Activated effector memory CD4-positive, alpha-beta T cell treated with Interleukin-2 at 50 U/mL for 16 hours (primary cell): ENCODE results near the gene FOS.
"Not testable (repeated sequence)": the region's sequence is repeated elsewhere in the genome, so short reads cannot be mapped to it uniquely, and the experiment has no call there.

Source experiments
- DNase-seq: peaks from one replicate; pipeline ENCODE4 v3.0.0-alpha.2; 2020

Gene FOS

GRCh38 chr14:75277815-75278421 is 710 bp upstream of the FOS start:
- no peak for DNase-seq

DNA sequence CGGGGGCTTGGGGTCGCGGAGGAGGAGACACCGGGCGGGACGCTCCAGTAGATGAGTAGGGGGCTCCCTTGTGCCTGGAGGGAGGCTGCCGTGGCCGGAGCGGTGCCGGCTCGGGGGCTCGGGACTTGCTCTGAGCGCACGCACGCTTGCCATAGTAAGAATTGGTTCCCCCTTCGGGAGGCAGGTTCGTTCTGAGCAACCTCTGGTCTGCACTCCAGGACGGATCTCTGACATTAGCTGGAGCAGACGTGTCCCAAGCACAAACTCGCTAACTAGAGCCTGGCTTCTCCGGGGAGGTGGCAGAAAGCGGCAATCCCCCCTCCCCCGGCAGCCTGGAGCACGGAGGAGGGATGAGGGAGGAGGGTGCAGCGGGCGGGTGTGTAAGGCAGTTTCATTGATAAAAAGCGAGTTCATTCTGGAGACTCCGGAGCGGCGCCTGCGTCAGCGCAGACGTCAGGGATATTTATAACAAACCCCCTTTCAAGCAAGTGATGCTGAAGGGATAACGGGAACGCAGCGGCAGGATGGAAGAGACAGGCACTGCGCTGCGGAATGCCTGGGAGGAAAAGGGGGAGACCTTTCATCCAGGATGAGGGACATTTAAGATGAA is 630 bp downstream of the FOS start:
- peak; percentile 28 for DNase-seq

GRCh38 chr14:75279763-75280290 is 1.2 kb downstream of the FOS start:
- DNase-seq = no peak

DNA sequence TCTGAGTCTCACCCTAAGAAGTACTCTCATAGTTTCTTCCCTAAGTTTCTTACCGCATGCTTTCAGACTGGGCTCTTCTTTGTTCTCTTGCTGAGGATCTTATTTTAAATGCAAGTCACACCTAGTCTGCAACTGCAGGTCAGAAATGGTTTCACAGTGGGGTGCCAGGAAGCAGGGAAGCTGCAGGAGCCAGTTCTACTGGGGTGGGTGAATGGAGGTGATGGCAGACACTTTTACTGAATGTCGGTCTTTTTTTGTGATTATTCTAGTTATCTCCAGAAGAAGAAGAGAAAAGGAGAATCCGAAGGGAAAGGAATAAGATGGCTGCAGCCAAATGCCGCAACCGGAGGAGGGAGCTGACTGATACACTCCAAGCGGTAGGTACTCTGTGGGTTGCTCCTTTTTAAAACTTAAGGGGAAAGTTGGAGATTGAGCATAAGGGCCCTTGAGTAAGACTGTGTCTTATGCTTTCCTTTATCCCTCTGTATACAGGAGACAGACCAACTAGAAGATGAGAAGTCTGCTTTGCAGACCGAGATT is 1.7 kb downstream of the FOS start:
- no peak for DNase-seq

- no peak for DNase-seq
These were observed 2.4 kb downstream of the FOS start for GRCh38 chr14:75280831-75281653.

DNA sequence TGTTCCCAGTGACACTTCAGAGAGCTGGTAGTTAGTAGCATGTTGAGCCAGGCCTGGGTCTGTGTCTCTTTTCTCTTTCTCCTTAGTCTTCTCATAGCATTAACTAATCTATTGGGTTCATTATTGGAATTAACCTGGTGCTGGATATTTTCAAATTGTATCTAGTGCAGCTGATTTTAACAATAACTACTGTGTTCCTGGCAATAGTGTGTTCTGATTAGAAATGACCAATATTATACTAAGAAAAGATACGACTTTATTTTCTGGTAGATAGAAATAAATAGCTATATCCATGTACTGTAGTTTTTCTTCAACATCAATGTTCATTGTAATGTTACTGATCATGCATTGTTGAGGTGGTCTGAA is 3.0 kb downstream of the FOS start:
- DNase-seq = no peak

- no peak for DNase-seq
These were observed 3.5 kb downstream of the FOS start for GRCh38 chr14:75282170-75282554.

- DNase-seq = not testable (repeated sequence)
These were observed 4.0 kb downstream of the FOS start for GRCh38 chr14:75282555-75283161.

DNA sequence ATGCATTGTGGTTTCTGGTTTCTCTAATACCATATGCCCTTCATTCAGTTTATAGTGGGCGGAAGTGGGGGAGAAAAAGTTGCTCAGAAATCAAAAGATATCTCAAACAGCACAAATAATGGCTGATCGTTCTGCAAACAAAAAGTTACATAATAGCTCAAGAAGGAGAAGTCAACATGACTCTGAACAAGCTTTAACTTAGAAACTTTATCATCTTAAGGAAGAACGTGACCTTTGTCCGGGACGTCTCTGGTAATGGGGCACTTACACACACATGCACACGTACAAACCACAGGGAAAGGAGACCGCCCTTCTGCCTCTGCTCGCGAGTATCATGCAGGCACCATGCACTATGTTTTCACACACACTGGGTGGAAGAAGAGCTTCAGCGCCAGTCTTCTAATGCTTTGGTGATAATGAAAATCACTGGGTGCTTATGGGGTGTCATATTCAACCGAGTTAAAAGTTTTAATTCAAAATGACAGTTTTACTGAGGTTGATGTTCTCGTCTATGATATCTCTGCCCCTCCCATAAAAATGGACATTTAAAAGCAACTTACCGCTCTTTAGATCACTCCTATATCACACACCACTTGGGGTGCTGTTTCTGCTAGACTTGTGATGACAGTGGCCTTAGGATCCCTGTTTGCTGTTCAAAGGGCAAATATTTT is 4.7 kb downstream of the FOS start:
- no peak for DNase-seq

DNA sequence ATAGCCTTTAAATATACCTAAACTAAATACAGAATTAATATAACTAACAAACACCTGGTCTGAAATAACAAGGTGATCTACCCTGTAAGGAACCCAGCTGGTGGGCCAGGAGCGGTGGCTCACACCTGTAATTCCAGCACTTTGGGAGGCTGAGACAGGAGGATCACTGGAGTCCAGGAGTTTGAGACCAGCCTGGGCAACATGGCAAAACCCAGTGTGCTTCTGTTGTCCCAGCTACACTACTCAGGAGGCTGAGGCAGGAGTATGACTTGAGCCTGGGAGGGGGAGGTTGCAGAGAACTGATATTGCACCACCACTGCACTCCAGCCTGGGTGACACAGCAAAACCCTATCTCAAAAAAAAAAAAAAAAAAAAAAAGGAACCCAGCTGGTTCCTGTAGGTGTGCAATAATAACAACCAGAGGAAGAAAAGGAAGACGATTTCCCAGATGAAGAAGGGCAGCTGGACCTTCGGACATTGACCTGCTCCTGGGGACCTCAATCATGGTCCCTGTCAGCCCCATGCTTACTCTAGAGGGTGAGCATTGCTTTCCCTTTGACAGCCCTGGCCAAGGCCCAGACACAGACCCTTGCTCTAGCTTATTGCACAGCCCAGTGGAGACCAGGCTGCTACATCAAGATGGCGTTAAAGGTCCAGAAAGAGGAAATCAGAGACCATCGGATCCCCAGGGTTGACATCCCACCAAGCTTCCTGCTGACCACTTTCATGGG is 5.4 kb downstream of the FOS start:
- no peak for DNase-seq

DNA sequence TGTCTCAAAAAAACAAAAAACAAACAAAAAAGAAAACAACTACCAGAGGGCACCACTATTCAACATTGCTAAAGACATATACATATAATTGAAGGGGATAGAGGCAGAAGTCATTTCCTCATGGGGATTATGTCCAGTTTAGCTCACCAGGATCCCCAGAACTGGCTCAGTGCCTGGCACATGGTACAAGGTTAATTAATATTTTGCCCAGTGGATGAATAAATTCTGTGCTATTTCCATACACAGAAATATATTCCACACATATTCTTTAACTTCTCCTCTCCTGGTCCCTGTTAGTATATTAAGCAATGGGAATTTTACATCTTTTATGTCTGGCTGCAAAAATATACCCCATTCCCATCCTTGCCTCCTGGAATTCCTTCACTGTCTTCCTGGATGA is 6.7 kb downstream of the FOS start:
- DNase-seq = no peak

DNA sequence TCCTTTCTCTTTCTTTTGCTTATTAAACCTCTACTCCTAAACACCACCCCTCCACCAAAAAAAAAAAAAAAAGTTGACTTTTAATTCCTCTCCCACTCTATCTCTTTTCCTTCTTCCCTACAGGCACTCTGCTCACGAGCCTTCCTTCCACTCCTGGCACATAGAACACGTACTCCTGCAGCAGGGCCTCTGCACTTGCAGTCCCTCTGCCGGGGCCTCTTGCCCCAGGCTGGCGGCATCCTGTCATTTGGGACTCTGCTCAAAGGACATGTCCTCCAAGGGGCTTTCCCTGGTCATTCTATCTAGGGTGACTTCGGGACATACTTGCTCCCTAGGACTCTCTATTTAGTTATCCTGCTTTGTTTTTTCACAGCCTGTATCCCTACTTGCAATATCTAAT is 7.7 kb downstream of the FOS start:
- no peak for DNase-seq

DNA sequence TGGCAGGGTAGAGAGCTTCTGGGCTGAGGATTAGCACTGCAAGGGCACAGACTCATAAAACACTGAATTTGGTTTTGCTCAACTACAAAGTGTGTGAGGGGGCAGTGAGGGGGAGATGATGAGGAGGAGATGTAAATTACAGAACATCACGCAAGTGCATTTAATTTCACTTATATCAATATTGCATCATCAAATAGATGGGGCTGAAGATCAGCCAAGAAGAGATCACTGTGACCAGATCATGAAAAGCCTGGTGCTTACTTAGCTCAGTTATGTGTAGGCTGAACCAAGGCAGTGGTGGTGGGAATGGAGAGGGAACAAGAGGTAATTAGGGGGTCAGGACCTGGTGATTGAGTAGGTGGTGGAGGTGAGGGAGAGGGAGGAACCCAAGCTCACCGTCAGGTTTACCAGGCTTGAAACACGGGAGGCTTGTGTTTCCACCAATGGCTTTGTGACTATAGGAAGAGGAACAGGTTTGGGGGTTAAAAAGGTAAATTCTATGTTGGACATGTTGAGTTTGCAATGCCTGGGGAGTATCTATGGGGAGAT is 11.3 kb downstream of the FOS start:
- DNase-seq = no peak

DNA sequence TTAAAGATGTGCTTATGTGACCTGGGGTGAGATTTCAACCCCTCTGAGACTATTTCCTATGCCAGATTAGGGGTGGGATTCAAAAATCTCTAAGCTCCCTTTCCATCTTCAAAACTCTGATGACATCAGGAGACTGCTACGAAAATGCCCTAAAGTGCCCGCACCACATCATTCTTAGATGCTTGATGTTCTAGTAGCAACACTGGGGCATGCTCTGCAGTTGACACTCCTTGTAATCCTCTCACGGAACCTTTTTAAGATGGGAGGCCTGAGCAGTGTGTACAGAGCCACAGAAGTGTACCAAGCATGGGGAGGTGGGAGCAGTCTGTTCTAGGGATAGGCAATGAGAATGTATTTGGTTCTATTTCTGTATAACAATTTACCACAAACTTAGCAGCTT is 12.2 kb downstream of the FOS start:
- DNase-seq = no peak

DNA sequence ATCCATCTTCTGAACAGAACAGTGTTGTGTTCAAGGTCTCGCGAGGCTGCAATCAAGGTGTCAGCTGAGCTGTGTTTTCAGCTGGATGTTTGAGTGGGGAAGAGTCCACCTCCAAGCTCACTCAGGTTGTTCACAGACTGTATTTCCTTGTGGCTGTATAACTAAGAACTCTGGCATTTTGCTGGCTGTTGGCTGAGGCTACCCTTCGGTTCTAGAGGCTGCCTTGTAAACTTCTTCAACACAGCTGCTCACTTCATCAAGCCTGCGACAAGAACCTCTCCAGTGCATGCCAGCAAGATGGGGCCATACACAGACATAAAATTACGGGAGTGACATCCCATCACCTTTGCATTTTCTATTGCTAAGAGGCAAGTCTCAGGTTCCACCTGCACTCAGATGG is 12.7 kb downstream of the FOS start:
- DNase-seq = no peak

- no peak for DNase-seq
These were observed 13.5 kb downstream of the FOS start for GRCh38 chr14:75292101-75292563.

DNA sequence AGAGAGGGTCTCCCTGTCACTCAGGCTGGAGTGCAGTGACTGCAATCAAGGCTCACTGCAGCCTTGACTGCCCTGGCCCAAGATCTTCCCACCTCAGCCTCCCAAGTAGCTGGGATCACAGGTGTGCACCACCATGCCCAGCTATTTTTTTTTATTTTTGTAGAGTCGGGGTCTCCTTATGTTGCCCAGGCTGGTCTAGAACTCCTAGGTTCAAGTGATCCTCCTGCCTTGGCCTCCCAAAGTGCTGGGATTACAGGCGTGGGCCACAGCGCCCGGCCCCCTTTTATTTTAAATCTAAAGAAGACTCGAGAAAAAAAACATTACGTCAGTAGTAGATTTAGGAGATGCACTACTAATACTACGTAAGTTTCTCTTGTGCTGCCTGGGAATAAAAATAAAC is 14.3 kb downstream of the FOS start:
- no peak for DNase-seq

DNA sequence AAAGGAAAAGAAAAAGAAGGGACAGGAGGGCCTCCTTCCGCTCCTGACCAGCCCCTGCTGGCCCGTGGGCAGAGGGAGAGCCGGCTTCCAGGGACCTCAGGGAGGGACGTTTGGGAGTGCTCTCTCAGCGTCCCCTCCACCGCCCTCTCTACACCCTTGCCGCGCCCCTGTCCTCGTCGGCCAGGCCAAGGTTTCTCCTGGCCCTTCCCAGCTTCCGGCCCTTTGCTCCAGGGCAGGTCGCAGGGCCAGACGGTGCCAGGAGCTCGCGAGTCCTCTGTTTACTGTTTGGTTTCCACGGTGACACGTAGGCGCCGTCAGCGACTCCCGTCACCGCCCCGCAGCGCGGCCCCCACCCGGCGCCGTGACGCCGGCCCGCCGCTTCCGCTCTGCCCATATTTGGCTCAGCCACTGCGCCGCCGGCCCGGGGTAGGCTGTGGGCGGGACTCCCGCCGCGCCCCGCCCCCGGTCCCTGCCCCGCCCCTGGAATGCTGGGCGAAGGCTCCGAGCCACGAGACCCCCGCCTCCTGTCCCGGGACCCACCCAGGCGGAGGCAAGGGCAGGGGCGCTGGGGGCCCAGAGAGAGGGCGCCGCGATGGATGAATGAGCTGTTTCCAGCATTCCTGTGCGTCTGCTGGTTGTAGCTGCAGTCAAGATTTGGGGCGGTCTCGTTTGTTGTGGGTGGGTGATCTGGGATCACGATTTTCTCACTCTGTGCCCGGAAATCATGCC is 15.5 kb downstream of the FOS start:
- DNase-seq = peak; percentile 91

DNA sequence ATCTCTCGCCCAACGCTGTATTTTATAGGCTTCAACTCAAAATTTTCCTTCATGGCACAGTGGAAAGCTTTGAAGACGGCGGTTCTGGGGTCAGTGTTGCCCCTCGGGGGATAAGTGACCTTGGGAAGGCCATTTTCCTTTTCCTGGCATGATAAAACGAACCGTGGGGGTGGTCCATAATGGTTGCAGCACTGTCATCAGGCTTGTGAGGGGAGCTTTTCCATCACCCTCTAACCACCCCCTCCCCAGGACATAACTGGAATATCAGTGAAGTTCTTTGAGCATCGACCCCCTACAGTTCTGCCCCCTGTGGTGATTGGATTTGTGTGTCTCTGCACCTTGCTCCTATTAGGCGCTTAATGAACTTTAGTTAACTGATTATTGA is 16.0 kb downstream of the FOS start:
- no peak for DNase-seq

GRCh38 chr14:75295061-75295461 is 16.4 kb downstream of the FOS start:
- no peak for DNase-seq
